ENCODE data around the gene FTCD.

The FTCD gene

DNA sequence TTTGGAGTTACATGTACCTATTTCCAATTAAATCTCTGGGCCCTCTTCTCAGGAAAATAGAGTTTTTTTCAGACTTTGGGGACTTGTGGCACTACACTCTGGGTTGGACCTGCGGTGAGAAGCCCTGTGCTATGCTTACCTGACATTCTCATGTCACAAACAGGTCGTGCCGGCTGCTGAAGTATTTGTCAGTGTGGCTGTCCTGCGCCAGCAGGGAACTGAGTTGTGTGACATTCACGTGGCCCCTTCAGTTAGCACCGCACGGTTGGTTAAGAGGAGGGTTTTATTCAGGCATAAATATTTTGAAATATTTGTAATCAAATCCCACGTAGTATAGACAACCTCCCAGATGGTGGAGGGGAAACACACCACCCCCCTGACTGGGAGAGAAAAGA lies 63.8 kb downstream of the FTCD start:
- DNase-seq, result no peak

DNA sequence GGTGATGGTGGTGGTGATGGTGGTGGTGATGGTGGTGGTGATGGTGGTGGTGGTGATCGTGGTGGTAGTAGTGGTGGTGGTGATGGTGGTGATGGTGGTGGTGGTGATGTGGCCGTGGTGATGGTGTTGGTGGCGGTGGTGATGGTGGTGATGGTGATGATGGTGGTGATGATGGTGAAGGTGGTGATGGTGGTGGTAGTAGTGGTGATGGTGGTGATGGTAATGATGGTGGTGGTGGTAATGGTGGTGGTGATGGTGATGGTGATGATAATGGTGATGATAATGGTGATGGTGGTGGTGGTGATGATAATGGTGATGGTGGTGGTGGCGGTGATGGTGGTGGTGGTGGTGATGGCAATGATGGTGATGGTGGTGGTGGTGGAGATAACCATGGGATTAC lies 64.3 kb downstream of the FTCD start:
- no peak for DNase-seq

DNA sequence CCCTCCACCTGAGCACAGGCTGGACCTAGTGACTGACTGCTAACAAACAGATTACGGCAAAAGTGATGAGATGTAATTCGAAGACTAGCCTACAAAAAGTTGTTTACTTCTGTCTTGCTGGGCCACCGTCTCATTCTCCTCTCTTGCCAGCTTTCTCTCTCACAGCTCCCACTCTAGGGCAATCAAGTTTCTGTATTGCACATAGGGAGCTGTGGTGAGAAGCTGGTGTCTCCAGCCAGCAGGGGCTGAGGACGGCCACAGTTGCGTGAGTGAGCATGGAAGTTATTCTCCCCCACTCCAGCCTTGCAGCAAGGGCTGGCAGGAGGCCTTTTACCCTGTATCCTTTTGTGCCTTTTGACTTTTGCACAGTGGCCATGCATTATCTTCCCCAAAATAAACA lies 66.1 kb downstream of the FTCD start:
- DNase-seq, result no peak

DNA sequence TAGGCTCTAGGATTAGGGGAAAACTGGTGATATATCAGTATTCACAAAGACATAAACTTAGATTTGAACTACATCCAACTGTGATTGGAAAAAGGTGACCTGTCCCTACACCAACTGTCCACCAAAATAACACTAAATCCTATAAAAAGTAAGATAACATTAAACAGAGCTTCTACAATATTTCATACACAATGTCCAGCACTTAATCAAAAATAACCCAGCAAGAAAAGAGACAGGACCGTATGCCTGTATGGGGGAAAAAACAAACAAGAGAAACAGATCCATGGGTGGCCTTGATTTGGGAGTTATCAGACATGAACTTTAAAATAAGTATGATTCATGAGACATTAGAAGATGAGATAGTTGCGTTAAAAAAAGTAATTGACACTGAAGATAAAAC lies 67.2 kb downstream of the FTCD start:
- DNase-seq, result no peak

DNA sequence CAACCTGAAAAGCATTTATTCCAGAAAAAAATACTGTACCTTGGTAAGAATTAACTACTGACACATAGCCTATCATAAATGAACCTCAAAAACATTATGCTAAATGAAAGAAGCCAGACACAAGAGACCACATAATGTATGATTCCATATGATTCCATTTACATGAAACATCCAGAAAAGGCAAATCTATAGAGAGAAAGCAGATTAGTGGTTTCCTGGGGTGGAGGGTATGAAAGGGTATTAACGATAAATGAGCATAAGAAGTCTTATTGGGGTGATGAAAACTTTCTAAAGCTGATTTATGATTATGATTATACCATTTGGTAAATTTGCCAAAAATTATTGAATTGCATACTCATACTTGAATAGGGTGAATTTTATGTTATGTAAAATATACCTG lies 67.7 kb downstream of the FTCD start:
- no peak for DNase-seq

Measured in amniotic stem cell (primary cell).